Activated naive CD4-positive, alpha-beta T cell treated with anti-CD3 and anti-CD28 coated beads, Interleukin-2, amount 50 U/mL, for 24 hours (primary cell): ENCODE measurements around the gene CNOT1.

Experiments used
- H3K27ac Mint-ChIP-seq: one replicate; pipeline ENCODE4 v1.8.0; 2021; ENCODE audit warnings: mild to moderate bottlenecking, mixed read lengths
- H3K27me3 Mint-ChIP-seq: one replicate; pipeline ENCODE4 v1.8.0; 2021; ENCODE audit warnings: mixed read lengths
- H3K36me3 Mint-ChIP-seq: one replicate; pipeline ENCODE4 v1.8.0; 2021; ENCODE audit warnings: mixed read lengths
- H3K4me1 Mint-ChIP-seq: one replicate; pipeline ENCODE4 v1.8.0; 2021; ENCODE audit warnings: mixed read lengths
- H3K4me3 Mint-ChIP-seq: one replicate; pipeline ENCODE4 v1.8.0; 2021; ENCODE audit warnings: mild to moderate bottlenecking, mixed read lengths
- H3K9me3 Mint-ChIP-seq: one replicate; pipeline ENCODE4 v1.8.0; 2021; ENCODE audit warnings: mixed read lengths

The CNOT1 gene

GRCh38 chr16:58507195-58507962 is 122.2 kb downstream of the CNOT1 start:
- Mint-ChIP-seq H3K4me1 (peaks cover 5% of the 10 kb centered on the region), H3K27me3 (no peaks in the 10 kb centered on the region), H3K36me3 (peaks cover 1% of the 10 kb centered on the region), H3K4me3 (no peak overlapping the region), H3K27ac (no peak overlapping the region), H3K9me3 (no peaks in the 10 kb centered on the region)

DNA sequence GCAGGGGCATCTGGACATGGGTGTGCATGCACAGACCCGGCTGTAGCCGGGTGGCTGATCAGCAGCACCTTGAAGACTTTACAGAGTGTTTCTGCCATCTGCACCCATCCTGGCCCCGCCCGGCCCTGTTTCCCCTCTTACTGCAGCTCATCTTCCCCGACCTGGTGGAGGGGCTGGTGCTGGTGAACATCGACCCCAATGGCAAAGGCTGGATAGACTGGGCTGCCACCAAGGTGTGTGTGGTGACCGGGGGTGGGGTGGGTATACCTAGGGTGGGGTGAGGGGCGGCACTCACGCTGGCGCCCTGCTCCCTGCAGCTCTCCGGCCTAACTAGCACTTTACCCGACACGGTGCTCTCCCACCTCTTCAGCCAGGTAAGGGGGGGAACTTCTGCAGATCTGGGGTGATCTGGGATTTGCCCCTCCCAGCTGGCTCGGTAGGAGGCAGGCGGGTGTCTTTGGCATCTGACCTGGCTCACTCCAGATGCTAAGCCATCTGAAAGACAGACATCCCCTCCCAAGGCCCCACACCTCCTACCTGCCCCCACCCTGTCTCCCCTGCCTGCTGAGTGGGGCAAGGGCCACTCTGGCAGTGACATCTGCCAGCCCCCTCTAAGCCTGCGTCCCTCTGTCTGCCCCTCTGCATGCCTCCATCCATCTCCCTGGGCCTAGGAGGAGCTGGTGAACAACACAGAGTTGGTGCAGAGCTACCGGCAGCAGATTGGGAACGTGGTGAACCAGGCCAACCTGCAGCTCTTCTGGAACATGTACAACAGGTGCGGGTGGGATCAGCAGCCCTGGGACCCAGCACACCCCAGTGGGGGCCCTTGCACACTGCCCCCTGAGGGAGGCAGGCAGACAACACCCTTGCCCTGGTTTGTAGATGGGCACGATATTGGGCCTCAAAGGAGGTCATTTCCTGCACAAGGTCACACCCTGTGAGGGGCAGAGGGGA is 123.1 kb downstream of the CNOT1 start:
- no peaks in the 10 kb centered on the region for H3K9me3 Mint-ChIP-seq
- H3K27me3 Mint-ChIP-seq = peaks cover under 1% of the 10 kb centered on the region
- H3K4me3 Mint-ChIP-seq = no peak overlapping the region
- peaks cover 1% of the 10 kb centered on the region for H3K4me1 Mint-ChIP-seq
- H3K36me3 Mint-ChIP-seq = no peaks in the 10 kb centered on the region
- H3K27ac Mint-ChIP-seq = no peak overlapping the region

DNA sequence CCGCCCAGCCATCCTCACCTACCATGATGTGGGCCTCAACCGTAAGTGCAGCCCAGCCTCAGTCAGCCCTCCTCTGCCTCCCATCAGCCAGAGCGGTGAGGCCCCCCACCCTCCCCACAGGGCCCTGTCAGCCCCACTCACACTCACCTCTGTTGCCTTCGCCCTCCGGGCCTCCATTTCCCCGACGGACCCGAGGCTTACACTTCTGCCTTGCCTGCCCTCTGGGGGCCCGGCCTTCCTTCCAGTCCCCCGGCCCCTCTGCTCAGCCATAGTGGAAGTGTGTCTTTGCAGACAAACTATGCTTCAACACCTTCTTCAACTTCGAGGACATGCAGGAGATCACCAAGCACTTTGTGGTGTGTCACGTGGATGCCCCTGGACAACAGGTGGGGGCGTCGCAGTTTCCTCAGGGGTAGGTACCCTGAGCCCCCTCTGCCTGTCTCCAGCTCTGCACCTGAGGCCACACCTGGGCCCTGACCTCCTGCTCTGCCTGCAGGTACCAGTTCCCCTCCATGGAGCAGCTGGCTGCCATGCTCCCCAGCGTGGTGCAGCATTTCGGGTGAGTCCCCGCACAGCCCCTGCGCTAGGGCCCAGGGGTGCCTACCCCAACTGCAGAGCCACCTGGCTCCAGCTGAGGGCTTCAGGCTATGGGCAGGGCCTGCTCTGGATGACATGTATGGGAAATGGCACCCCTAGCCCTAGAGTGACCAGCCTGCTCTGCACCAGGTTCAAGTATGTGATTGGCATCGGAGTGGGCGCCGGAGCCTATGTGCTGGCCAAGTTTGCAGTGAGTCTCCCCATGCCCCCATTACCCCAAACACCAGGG is 125.5 kb downstream of the CNOT1 start:
- H3K4me1 Mint-ChIP-seq = peaks cover 6% of the 10 kb centered on the region
- no peak overlapping the region for H3K27ac Mint-ChIP-seq
- no peaks in the 10 kb centered on the region for H3K9me3 Mint-ChIP-seq
- no peak overlapping the region for H3K4me3 Mint-ChIP-seq
- H3K27me3 Mint-ChIP-seq = peaks cover 3% of the 10 kb centered on the region
- no peaks in the 10 kb centered on the region for H3K36me3 Mint-ChIP-seq

DNA sequence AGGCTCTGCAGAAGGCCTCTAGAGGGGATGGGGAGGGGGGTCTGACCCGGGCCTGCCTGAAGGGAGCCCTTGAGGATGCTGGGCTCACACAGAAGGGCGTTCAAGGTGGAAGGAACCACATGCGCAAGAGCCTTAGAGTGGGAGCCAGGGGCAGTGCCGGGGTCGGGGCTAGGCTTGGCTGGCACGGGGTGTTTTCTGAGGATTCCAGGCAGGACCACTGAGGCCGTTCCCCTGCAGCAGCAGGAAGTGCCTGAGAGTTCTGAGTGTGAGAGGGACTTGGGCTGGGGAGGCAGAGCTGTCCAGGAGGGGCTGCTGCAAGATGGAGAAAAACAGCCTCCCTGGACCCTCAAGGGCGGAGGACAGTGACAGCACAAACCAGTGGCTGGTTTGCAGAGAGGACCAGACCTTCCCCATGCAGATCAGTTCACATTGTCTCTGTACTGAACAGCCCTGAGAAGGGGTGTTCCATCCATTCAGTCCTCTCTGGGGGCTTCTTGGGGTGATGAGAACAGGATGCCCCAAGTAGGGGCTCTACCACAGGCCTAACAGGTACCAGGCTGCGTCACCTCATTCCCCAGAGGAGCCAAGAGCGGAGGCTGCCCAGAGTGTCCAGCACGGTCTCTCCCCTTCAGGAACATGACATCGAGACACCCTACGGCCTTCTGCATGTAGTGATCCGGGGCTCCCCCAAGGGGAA is 126.3 kb downstream of the CNOT1 start:
- Mint-ChIP-seq H3K36me3 (no peaks in the 10 kb centered on the region), H3K4me3 (no peak overlapping the region), H3K27ac (no peak overlapping the region), H3K4me1 (peaks cover 6% of the 10 kb centered on the region), H3K9me3 (no peaks in the 10 kb centered on the region), H3K27me3 (peaks cover 3% of the 10 kb centered on the region)

DNA sequence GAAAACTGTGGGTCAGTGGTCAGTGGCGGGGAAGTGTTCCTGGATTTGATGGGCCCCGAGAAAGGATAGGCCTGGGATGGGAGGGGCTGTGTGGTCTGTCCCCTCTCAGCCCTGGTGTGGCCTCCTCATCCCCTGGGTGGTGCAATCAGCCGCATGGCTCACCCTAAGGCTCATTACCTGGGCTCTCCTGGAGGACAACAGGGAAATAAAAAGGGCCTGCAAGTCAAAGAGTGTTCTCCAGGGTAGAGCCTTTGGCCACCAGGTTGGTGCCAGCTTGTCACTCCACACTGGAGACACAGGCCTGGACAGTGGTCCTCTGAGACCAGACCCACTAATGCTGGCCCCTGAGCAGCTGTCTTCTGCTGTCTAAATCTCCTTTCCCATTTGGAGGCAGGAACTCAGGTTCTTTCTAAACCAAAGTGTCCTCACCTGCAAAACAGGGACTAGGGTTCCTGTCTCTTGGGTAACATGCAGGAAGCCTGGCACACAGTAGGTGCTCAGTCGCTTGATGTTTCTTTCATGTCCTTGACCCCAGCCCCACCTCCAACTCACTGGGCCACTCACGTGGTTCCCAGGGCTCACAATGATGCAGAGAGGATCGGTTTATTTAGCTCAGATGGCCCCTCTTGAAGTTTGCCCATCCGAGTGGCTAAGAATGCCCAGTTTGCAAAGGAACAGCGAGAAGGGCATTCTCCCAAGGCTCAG is 127.3 kb downstream of the CNOT1 start:
- peaks cover 6% of the 10 kb centered on the region for H3K4me1 Mint-ChIP-seq
- H3K27me3 Mint-ChIP-seq = peaks cover 3% of the 10 kb centered on the region
- H3K27ac Mint-ChIP-seq = no peak overlapping the region
- H3K4me3 Mint-ChIP-seq = peak overlapping the region; percentile 23
- no peaks in the 10 kb centered on the region for H3K9me3 Mint-ChIP-seq
- no peaks in the 10 kb centered on the region for H3K36me3 Mint-ChIP-seq

DNA sequence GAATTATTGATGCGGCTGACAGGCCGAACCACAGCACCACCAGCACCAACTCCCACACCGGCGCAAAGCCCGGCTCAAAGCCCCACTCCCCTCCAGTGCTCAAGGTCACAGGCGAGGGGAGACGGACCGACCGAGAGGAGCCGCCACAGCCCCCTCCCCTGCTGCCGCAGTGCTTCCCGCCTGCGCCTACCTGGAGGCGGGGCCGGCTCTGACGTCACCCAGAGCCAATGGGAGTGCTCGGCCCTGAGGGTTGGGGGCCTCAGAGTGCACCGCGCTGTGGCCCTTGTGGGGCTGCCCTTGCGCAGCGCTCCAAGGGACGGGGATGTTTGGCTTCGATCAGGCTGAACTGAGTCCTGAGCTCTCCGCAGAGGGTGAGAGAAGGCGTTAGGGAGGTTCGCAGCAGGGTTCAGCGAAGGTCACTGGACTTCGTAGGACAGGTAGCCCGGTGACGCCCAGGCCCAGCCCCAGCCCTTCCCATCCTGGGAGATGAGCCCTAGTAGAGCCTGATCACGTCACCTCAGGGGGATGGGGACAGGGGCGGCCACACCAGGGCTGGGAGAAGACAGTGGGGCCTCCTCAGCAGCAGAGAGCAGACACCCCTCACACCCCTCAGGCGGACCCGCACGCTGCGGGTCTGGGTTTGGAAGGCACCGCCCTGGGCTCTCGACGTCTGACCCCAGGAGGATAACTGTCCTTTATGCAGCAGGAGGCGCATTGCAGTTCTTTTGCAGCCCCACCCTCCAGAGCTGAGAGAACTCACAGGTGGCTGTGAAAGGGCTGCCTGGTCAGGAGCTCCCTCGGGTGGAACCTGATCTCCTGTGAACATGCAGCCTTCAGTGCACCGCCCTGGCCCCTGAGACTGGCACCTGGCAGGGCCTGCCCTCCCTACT is 128.1 kb downstream of the CNOT1 start:
- no peak overlapping the region for H3K27ac Mint-ChIP-seq
- H3K4me3 Mint-ChIP-seq = peak overlapping the region; percentile 83
- peaks cover 6% of the 10 kb centered on the region for H3K4me1 Mint-ChIP-seq
- peaks cover 3% of the 10 kb centered on the region for H3K27me3 Mint-ChIP-seq
- H3K36me3 Mint-ChIP-seq = no peaks in the 10 kb centered on the region
- no peaks in the 10 kb centered on the region for H3K9me3 Mint-ChIP-seq

GRCh38 chr16:58500430-58501241 is 129.0 kb downstream of the CNOT1 start:
- no peaks in the 10 kb centered on the region for H3K9me3 Mint-ChIP-seq
- H3K27me3 Mint-ChIP-seq = peaks cover 3% of the 10 kb centered on the region
- H3K4me1 Mint-ChIP-seq = peaks cover 6% of the 10 kb centered on the region
- no peak overlapping the region for H3K27ac Mint-ChIP-seq
- H3K4me3 Mint-ChIP-seq = peak overlapping the region; percentile 83
- no peaks in the 10 kb centered on the region for H3K36me3 Mint-ChIP-seq

DNA sequence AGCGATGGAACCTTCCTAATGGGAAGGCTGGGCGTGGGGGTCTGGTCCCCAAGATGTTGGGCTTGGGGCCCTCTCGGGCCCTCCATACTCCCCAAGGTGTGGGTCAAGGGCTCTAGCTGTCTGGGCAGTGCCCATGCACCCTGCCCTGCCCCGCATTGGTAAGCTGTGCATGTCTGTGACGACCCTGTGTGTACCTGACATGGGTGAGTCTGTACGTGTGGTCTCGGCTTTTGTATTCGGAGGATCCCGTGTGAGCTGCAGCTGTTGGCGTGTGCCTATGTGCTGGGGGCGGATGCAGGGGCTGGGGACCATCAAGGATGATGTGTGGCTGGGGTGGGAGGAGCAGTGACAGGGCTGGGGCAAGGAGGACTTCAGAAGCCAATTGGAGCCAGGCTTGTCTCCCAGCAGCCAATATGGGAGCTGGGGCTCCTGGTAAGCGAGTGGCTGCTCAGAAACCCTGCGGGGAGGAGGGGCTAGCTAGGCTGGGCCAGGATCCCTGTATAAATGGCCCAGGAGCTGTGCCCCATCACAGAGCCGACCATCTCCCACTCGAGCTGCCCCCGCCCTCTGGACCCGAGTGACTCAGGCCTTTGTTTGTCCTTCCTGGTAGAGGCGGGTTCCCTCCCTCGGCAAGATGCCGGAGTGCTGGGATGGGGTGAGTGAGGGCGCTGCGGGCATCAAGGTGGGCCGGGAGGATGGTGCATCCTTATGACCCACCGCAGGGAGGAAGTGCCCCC is 129.8 kb downstream of the CNOT1 start, which contains the start of gene NDRG4:
Gene NDRG4 (plus strand): TSS at position 529 of the 737 bp plus-strand sequence. CDS start 106 bp downstream, at position 635.
- Mint-ChIP-seq H3K27me3 (peaks cover 3% of the 10 kb centered on the region), H3K36me3 (no peaks in the 10 kb centered on the region), H3K4me3 (peak within 1 kb of the TSS; percentile 83), H3K4me1 (peaks cover 6% of the 10 kb centered on the region), H3K9me3 (no peaks in the 10 kb centered on the region), H3K27ac (no peak within 1 kb of the TSS)

- peaks cover 3% of the 10 kb centered on the region for H3K27me3 Mint-ChIP-seq
- H3K4me1 Mint-ChIP-seq = peaks cover 6% of the 10 kb centered on the region
- H3K27ac Mint-ChIP-seq = no peak overlapping the region
- H3K36me3 Mint-ChIP-seq = no peaks in the 10 kb centered on the region
- H3K9me3 Mint-ChIP-seq = no peaks in the 10 kb centered on the region
- no peak overlapping the region for H3K4me3 Mint-ChIP-seq
These were observed 130.5 kb downstream of the CNOT1 start for GRCh38 chr16:58499092-58499511.

DNA sequence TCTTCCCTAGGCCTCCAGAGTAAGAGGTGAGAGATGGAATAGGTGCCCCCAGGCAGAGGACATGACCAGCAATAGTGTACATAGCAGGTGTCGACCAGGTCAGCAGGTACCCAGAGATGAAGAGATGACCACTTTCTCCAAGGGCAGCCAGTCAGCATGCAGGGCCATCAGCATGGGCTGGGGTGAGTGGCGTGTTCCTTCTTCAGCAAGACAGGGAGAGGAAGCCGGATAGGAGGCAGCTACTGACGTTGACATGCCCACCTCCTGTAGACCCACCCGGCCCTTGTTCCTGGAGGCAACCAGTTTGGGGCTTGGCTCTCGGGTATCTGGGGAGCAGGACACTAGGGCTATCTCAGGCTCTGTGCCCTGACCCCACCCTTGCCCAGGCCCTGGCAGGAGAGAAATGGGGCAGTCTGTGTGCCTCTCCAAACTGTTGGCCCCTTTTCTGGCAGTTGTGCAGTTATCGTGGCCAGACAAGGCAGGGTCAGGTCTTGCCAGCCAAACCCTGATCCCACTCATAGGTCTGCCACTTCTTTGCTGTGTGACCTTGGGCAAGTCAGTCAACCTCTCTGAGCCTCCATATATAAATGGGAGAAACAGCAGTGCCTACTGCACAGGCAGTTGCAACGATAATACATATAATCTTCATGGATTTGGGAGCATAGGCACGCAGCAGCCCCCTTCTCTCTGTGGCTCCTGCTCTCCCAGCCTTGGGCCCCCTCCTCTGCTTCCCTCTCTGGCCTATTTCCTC is 131.1 kb downstream of the CNOT1 start:
- peaks cover 6% of the 10 kb centered on the region for H3K4me1 Mint-ChIP-seq
- no peak overlapping the region for H3K4me3 Mint-ChIP-seq
- no peak overlapping the region for H3K27ac Mint-ChIP-seq
- H3K36me3 Mint-ChIP-seq = no peaks in the 10 kb centered on the region
- H3K27me3 Mint-ChIP-seq = peaks cover 3% of the 10 kb centered on the region
- no peaks in the 10 kb centered on the region for H3K9me3 Mint-ChIP-seq

- Mint-ChIP-seq H3K27ac (no peak overlapping the region), H3K4me1 (peaks cover 6% of the 10 kb centered on the region), H3K4me3 (peak overlapping the region; percentile 15), H3K27me3 (peaks cover 3% of the 10 kb centered on the region), H3K36me3 (no peaks in the 10 kb centered on the region), H3K9me3 (no peaks in the 10 kb centered on the region)
These were observed 131.7 kb downstream of the CNOT1 start for GRCh38 chr16:58497935-58498334.

- no peaks in the 10 kb centered on the region for H3K36me3 Mint-ChIP-seq
- H3K4me1 Mint-ChIP-seq = peaks cover 6% of the 10 kb centered on the region
- no peak overlapping the region for H3K4me3 Mint-ChIP-seq
- peaks cover 3% of the 10 kb centered on the region for H3K27me3 Mint-ChIP-seq
- H3K27ac Mint-ChIP-seq = no peak overlapping the region
- no peaks in the 10 kb centered on the region for H3K9me3 Mint-ChIP-seq
These were observed 132.2 kb downstream of the CNOT1 start for GRCh38 chr16:58497468-58497867.
